GM12891 (cell line): ENCODE measurements around the gene COMT.

Source experiments
- PAX5 ChIP-seq: IDR thresholded peaks from 2 replicates; pipeline ENCODE4 v1.6.1; 2011; ENCODE audit warnings: low read length, moderate library complexity, mild to moderate bottlenecking; ENCODE audit not compliant: insufficient read depth, severe bottlenecking
- POLR2A ChIP-seq: IDR thresholded peaks from 2 replicates; pipeline ENCODE4 v1.6.1; 2011; ENCODE audit warnings: low read depth, low read length, control low read depth
- POLR2AphosphoS5 ChIP-seq: IDR thresholded peaks from 2 replicates; pipeline ENCODE4 v1.6.1; 2011; ENCODE audit warnings: low read depth, low read length, control low read depth
- SPI1 ChIP-seq: IDR thresholded peaks from 2 replicates; pipeline ENCODE4 v1.6.1; 2011; ENCODE audit warnings: low read depth, low read length, control low read depth
- TAF1 ChIP-seq: IDR thresholded peaks from 2 replicates; pipeline ENCODE4 v1.6.1; 2011; ENCODE audit warnings: low read depth, low read length, control low read depth

DNA sequence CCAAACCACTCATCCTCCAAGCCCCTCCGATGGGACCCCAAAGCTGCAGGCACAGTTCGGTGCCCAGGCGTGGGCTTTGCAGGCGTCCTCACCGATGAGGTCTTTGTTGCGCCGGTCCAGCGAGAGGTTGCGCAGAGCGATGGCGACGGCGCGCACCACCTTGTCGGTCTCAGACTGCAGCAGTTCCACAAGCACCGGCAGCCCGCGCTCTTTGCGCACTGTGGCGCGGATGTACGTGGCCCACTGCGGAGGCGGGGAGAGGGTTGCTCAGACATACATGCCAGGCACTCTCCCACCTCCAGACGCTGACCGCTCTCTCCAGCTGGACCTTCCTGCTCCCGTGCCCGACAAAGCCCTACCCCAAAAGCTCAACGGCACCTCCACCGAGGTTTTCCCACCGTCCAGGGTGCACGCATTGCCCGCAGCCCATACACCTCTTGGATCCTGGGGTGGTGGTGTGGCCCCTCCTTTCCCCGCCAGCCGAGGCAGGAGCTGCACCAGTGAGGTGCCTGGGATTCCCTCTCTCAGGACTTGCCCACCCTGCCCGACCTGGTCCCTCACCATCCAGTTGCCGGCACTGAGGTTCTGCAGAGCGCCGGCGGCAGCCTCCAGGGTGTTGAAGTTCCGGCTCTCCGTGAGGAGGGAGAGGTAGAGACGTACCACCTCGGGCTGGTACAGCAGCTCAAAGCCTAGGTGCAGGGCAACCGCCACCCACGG, 32.1 kb downstream of the COMT start:
- no peak for TF ChIP-seq TAF1
- no peak for TF ChIP-seq POLR2AphosphoS5
- TF ChIP-seq POLR2A = no peak
- TF ChIP-seq SPI1 = no peak
- TF ChIP-seq PAX5 = no peak
